Fibroblast of the aortic adventitia (primary cell): ENCODE results near the gene EXOC3. TPM values are rescaled to one million over a fixed set of nuclear protein-coding genes. Genes with fewer than 3 reads are reported as not detected.

Experiments
- DNase-seq: peaks from one replicate; pipeline ENCODE4 v3.0.0-alpha.2; 2010; ENCODE audit warnings: low read depth
- H3K4me3 ChIP-seq: 2 replicates; pipeline ENCODE4 v1.5.1; 2011; ENCODE audit warnings: low read depth, mild to moderate bottlenecking, control low read depth, low read length, moderate library complexity
- total RNA-seq: library from RNA; depleted of rRNA; stranded (reverse); fragments of >200 nt; gene quantifications from 2 replicates; pipeline ENCODE4 v1.2.3, GENCODE V29; 2012; ENCODE audit warnings: low replicate concordance
- TF ChIP-seq, protein P1 (sequence below): IDR thresholded peaks from 2 replicates; pipeline ENCODE4 v1.5.1; 2011; ENCODE audit warnings: mild to moderate bottlenecking, low read length, control low read depth, inconsistent platforms; ENCODE audit not compliant: insufficient read depth

EXOC3 gene
- total RNA-seq, 1 donor: 39.8 TPM

DNA sequence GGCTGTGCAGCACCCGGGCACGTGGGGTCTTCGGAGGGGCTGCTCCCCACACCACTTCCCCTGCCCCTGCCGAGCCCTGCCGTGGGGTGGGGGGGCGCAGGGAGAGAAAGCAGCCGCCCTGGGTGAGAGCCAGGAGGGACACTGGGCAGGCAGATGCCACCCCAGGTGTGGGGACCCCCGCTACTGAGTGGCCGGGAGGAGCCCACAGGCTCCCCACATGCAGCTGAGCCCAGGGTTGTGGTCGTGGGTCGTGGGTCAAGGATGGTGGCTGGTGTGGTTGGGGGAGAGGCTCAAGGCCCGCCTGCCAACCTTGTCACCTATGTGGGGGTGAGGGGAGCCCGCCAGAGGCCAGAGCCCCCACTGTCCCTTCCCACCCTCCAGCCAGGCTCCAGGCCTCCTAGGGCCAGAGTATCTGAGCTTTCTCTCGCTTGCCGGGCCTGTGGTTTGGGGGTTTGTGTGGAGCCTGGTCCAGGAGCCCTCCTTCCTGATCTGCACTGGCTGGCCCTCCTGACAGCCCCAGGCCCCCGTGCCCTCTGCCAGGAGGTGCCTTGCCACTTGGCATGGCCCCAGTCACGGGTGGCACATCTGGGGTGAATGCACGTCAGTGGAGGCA is 35.5 kb downstream of the EXOC3 start:
- DNase-seq: no peak
- no peak overlapping the region for H3K4me3 ChIP-seq
- TF ChIP-seq, protein P1, sequence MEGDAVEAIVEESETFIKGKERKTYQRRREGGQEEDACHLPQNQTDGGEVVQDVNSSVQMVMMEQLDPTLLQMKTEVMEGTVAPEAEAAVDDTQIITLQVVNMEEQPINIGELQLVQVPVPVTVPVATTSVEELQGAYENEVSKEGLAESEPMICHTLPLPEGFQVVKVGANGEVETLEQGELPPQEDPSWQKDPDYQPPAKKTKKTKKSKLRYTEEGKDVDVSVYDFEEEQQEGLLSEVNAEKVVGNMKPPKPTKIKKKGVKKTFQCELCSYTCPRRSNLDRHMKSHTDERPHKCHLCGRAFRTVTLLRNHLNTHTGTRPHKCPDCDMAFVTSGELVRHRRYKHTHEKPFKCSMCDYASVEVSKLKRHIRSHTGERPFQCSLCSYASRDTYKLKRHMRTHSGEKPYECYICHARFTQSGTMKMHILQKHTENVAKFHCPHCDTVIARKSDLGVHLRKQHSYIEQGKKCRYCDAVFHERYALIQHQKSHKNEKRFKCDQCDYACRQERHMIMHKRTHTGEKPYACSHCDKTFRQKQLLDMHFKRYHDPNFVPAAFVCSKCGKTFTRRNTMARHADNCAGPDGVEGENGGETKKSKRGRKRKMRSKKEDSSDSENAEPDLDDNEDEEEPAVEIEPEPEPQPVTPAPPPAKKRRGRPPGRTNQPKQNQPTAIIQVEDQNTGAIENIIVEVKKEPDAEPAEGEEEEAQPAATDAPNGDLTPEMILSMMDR: no peak

DNA sequence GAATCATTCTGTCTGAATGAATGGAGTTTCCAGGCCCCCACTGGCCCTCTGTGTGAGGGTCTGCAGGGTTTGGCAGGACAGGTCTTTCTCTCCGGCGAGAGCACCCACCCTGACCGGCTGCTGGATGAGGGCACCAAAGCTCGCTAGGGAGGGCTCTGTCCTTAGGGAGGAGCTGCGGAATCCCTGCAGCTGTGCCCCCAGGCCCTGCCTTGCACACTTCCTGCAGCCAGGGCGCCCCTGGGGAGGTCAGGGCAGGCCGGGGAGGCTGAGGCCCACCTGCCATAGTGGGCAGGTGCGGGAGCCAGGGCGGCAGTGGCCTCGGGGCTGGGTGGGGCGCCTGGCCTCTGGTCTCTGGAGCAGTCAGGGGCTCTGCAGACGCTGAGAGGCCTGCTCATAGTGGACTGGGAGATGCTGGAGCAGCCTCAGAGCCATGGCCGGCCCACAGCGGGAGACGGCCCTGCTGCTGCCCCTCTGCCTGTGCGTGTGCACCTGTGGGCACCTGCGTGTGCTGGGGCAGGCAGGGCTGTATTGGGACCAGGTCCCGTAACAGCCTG is 36.1 kb downstream of the EXOC3 start:
- TF ChIP-seq, protein P1: no peak
- no peak overlapping the region for H3K4me3 ChIP-seq

GRCh38 chr5:479566-480319 is 36.8 kb downstream of the EXOC3 start:
- TF ChIP-seq, protein P1: no peak
- no peak for DNase-seq
- H3K4me3 ChIP-seq: no peak overlapping the region

More for the DNA sequence above, 36.1 kb downstream of the EXOC3 start:
- DNase-seq: no peak

DNA sequence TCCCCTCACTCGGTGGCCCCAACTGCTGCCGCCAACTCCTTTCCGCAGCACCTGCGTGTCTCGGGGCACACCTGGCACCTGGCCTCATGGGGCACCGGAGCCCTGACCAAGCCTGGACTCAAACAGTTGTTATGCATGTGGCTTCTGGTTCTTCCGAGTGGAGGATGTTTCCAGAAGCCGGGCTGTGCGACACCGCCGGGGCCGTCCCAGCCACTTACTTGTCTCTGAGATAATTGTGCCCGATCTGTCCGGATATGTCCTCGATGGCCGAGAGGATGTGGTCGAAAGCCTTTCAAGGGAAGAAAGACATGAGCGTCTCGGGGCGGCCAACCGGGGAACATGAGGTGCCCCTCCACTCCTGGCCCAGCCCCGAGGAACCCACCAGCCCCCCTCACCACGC is 38.4 kb downstream of the EXOC3 start:
- no peak for DNase-seq
- TF ChIP-seq, protein P1: no peak

GRCh38 chr5:482021-482420 is 39.0 kb downstream of the EXOC3 start:
- H3K4me3 ChIP-seq: no peak overlapping the region
- DNase-seq: no peak
- TF ChIP-seq, protein P1: no peak

More for the DNA sequence above, 38.4 kb downstream of the EXOC3 start:
- H3K4me3 ChIP-seq: no peak overlapping the region

DNA sequence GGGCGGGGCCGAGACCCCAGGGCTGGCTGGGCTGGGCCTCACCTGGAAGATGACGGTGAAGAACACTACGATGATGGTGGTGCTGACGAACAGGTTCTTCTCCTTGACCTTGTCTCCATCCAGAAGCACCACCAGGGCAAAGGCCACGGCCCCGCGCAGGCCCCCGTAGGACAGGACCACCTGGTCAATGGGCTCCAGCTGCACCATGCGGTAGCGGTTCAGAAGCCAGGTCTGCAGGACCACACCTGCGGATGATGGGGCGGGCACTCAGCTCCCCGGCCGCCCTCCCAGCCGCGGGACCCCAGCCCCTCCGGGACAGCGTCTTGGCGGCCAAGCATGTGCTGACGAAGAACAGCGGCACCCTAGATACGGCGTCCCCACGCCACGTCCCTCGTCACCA is 39.5 kb downstream of the EXOC3 start:
- H3K4me3 ChIP-seq: no peak overlapping the region
- TF ChIP-seq, protein P1: no peak
- DNase-seq: no peak
